GM21717 (cell line): ENCODE results near the gene HOXD11.

Source experiments
- ATAC-seq: cut with Tn5 transposase; IDR thresholded peaks from one replicate; pipeline ENCODE4 v1.9.1; 2021; ENCODE audit warnings: mild to moderate bottlenecking, moderate library complexity; ENCODE audit not compliant: unreplicated experiment

Gene HOXD11

DNA sequence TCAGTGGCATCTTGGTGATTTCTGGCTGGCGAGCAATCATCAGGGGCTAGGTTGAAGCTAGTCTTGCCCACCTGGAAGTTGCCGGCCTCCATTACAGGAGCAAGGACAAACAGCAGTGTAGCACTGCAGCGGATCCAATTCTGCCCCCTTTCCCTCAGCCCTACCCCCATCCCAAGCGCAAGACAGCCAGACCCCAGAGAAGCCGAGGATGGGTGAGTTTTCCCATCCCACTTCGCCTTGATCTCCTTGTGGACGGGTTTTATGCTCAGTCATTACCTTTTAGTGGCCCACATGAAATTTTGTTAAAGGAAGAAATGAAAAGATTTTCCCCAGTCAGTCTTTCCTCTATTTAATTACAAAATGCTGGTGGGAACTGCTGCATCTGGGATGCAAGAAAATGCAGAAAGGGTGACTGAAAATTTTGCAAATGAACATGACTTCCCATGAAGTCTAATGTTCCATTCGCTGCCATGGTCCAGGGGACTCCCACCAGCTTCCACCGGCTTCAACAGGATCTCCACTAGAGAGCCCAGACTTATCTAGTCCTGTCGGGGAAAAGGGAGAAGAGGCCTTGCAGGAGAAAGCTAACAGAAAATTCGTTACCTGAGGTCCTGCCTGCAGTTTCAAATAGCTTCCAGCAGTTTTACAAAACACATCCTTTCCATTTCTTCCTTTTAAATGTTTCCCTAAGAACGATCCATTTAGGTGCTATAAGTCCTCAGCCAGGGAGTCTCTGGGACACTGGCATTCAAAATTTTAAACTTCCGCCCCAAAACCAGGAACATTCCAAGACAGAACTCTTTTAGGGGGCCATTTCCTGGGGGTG is 13.5 kb downstream of the HOXD11 start:
- no peak for ATAC-seq

DNA sequence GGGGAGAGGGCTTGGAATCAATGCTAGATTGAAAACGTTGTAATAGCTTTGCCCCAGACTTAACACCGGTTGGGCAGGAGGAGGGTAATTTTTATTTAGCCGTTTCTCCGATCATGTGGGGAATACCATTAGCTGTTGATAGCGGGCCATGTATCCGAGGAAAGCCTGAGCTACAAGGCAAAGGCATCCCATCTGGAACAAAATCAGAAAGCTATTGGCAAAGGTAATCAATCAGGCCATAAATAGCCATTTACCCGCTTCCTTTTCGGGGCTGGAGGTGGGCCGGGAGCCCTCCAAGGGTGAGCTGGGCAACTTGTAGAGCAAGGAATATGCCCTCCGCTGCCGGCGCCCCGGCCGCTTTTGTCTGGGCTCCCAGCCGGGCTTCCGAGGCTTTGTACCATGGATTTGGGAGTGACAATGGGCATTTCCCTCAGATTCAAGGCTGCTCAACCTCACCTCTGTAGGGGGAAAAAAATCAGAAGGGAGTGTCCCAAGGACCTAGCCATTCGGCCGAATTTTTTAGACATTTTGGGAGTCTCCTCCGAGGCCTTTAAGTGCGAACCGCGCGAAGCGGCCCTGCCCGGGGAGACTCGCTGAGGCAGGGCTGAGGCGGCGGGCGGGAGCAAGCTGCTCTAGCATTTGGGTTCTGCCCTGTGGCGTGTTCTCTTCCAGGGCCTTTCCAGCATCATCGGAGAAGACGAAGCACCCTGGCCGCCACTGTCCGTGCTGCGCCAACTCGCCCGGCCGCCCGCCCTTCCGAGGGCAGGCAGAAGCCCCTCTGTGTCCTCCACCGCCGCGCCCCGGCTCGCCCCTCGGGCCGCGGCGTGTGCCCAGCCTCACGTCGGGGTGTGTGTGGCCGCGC is 14.3 kb downstream of the HOXD11 start:
- no peak for ATAC-seq

DNA sequence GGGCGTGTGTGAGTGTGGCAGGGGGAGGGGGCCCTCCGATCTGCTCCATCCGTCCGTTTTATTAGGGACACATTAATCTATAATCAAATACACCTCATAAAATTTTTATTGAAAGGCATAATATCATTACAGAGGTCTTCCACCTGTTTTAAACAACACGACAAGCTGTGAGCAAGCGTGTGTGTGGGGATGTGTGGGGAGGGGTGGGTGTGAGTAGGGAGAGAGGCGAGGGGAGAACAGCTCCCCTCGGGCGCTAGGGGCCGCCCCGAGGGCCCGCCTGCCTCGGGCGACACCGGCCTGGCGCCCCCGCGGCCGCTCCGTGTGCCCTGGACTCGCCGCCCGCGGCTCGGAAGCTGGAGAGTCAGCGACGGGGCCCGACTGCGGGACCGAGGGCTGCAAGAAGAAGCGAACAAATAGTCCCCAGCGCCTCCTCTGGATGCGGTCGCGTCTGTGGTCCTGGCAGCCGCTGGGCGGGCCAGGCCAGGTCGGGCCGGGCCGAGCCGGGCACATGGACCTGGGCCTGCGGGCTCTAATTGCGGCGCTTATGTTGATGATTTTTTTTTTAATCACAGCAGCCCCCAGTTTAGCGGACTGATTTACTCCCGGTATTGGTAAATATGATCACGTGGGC is 15.1 kb downstream of the HOXD11 start:
- ATAC-seq: no peak

DNA sequence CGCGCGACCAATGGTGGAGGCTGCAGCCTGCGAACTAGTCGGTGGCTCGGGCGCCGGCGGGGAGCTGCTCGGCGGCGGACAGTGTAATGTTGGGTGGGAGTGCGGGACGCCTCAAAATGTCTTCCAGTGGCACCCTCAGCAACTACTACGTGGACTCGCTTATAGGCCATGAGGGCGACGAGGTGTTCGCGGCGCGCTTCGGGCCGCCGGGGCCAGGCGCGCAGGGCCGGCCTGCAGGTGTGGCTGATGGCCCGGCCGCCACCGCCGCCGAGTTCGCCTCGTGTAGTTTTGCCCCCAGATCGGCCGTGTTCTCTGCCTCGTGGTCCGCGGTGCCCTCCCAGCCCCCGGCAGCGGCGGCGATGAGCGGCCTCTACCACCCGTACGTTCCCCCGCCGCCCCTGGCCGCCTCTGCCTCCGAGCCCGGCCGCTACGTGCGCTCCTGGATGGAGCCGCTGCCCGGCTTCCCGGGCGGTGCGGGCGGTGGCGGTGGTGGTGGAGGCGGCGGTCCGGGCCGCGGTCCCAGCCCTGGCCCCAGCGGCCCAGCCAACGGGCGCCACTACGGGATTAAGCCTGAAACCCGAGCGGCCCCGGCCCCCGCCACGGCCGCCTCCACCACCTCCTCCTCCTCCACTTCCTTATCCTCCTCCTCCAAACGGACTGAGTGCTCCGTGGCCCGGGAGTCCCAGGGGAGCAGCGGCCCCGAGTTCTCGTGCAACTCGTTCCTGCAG is 15.8 kb downstream of the HOXD11 start, which contains the start of gene HOXD9:
HOXD9 (plus strand) TSS at position 37 of the 728 bp plus-strand sequence; CDS start at position 87, 50 bp downstream.
- no peak for ATAC-seq

DNA sequence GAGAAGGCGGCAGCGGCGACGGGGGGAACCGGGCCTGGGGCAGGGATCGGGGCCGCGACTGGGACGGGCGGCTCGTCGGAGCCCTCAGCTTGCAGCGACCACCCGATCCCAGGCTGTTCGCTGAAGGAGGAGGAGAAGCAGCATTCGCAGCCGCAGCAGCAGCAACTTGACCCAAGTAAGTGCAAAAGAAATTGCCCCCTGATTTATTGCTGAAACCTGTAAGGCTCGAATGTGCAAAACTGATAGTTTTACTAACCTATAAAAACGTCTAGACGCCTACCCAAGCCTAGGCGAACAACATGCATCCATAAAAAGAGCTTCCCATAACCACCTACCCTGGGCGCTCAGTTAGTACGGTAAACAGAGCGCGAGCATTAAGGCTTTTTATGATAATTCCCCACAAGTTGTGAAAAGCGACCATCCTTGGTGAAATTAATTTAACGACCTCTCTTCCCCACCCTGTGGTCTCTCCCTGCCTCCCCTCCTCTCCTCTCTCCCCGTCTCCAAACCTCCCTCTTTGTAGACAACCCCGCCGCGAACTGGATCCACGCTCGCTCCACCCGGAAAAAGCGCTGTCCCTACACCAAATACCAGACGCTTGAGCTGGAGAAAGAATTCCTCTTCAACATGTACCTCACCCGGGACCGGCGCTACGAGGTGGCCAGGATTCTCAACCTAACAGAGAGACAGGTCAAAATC is 16.5 kb downstream of the HOXD11 start:
- no peak for ATAC-seq

DNA sequence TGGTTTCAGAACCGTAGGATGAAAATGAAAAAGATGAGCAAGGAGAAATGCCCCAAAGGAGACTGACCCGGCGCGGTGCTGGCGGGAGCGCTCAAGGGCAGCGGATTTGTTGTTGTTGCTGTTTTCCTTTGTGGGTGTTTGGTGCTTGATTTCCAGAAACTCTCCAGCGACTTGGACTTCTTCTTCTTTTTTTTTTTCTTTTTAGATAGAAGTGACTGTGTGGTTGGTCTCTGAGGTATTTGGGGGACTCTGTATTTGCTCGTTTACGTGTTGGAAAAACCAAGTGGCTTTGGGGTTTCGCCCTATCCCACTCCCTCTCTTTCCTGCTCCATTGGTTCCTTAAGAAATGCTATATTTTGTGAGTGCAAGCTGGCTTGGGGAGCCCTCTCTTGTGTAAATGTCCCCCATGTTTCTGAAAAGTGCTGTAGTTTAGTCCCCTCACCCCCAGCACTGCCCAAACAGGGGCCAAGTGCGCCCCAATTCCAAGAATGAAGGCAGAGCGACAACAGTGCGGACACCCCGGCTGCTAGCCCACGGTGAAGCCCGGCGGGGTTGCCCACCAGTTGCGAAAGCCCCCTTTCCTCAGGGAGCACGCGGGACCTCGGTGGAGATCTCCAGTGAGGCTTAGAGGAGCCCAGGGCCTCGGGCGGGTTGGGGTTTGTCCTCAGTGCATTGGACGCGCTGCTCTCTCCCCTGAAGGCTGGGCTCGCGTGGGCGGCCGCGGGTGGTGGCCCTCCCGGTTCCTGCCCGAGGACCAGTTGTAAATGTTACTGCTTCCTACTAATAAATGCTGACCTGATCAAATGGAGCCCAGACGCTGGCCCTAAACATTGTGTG is 17.2 kb downstream of the HOXD11 start:
- no peak for ATAC-seq

DNA sequence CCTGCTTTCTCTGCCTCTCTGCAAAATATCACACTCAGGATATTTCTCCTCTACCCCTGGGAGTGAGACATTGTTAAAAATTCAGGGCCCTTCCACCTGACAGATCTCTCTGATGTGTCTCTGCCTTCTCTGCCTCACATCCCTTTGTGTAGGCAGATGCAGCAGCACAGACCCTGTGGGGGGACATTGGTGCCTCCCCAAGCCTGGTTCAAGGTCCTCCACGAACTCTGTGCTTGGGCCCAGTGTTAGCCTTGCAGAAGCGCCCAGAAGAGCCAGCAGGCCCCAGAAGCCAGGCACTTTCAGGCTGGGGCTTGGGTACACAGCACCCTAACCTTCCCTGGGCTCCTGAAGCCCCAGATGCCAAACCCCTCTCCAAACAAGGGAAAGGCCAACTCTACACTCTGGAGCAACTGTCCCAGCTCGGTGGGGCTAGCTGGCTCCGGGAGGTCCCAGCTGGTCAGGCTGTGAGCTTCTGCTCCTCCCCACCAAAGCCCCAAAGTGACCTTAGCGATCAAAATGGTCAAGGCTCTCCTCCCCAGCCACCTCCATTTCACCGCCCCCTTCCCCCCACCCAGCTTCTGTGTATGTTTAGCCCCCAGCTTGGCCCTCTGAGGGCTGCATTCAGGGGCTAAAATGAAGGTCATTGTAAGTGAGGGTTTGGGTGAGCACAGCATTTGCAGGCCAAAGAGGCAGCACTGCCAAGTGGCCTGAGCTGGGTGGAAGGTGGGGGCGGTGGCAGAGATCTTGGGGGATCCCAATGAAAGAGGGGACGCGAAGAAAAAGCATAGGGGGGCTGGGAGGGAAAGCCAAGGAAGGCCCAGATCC is 18.1 kb downstream of the HOXD11 start:
- ATAC-seq: no peak

DNA sequence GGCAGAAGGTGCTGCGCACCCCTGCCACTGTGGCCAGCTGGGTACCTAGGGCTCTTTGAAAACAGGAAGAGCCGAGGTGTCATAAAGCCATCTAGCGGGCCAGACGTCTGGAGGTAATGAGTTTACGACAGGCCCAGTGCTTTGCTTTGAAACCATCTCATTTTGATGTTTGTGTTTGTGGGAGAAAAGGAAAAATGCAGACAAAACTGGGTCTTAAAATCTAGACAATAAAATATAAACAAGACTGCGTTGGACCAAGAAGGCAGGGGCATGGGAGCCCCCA is 18.6 kb downstream of the HOXD11 start:
- ATAC-seq: no peak

DNA sequence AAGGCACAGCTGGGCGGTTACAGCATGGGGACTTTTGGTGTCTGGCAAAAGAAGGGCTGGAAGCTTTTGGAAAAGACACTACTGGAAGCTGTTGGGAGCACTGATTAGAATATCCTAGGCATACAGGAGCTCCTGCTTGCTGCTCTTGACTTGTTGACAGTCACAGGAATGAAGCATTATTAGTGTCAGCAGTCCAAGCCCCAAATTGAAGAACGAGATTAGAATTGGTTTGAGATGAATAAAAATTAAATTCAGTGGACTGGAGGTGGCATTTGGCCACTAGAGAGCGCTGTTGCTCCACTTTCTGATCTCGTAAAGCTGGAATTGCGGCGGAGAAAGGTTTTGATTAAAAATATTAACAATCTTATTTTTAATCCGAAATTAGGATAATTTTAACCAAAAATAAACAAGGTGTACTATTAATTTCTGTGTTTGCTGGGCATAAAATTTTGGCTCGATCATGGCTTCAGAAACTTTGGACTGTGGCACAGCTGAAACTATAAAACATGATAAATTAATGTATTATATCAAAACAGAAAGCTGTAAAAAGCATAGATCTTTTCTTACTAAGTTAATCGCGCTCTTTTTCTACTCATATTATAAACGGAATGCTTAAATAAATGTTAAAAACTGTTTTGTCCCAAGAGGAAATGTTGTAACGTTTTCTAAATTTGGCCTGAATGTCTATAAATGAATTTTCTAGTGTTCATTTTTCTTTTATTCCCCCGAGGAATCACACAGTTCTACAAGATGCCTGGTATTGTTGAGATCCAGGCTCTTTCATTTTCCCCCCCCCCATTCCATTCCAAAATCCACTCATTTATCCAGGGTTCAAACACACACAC is 20.1 kb downstream of the HOXD11 start:
- no peak for ATAC-seq

DNA sequence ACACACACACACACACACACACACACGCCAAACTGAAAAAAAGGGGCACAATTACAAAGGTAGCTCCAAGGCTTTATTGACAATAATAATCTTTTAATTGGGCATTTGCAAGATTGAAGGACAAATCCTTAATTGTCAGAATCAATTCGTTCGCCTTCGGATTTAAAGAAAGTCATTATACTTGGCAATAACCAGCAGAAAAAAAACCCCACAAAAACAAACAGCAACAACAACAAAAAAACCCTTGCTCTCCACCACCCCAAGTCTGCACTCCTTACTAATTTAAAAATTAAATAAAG is 20.6 kb downstream of the HOXD11 start:
- no peak for ATAC-seq

DNA sequence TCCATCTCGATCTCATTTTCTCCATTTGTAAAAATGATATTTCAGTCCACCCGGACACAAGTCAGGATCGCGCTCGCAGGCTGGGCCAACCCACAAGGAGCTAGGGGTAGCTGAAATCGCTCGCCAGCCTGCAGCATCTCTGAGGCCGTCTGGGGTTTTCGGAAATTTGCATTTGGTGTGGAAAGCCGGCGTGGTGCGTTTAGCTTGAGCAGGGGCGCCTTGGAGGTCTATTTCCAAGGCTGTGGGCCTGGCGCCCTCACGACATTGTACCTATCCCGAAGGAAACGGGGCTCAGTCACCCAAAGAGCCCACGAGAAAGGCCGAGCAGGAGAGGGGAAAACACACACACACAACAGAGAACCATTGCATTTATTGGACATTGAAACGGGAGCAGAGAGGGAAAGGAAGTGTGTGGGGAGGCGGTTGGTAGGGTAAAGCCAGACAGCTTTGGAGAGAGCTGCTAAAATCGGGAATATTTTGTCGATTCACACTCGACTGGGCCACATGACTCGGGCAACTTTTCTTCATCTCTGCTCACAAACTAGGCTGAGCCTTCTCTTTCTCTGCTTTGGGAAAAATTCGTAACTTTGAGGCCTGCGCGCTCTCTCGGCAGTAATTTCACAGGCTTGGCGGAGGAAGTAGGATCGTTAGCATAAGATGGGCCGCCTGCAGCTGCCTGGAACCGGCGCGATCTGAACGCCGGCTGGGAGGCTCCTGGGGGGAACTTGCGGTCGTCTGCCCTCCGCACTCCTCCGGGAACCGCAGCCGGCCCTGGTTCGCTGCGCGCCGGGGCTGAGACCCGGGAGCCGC is 21.3 kb downstream of the HOXD11 start:
- no peak for ATAC-seq

DNA sequence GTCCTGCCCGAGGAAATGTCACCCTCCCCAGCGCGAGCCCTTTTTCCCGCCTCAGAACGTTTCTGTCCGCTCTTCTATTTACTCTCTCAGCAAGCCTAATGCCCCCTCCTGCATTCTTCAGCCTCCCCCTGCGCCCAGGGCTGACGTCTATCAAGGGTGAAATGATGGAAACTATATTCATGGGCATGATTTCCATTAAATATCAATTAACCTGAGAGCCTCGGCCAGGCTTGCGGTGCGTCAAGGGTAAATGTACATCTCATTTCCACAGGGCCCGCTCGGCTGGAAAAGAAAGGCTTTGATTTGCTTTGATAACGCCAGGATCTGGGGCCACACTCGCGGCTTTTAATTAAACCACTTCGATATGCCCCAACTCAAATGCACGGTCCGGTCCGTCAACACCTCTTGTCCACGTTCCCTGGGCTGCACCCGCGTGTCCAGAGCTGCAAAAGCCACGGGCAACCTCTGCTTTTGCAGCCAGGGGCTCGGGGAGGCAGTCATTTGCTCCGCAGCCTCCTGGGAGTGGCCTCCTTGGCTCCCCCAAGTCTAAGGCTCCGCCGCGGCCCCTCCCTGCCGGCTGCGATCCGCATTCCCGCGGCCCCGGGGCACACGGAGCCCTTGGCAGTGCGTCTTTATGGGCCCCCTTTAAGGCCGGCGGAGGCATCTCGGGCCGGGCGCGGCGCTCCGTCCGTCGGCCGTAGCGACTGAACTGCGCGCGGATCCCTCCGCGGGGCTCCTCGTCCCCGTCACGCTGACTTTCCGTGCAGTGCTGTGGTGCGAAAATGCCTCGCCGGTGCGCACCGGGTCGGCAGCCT is 22.1 kb downstream of the HOXD11 start, which contains the start of gene HOXD8:
HOXD8 (plus strand) TSS at position 724 of the 815 bp plus-strand sequence. CDS start 662 bp downstream, outside the sequence.
- ATAC-seq: no peak

DNA sequence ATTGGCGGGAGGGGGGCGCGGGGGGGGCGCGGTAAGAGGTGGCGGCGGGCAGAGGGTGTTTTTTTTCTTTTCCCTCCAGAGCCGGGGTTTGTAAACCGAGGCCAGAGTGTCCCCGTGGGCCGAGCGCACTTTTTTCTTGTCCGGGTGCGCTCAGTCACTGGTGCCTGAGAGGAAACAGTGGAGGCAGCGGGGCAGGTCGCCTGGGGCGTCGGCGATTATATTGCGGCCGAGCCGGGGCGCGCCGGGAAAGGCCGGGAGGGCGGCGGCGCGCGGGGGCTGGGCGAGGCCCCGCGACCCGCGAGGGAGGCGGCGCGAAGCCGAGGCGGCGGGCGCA is 22.7 kb downstream of the HOXD11 start:
- no peak for ATAC-seq

DNA sequence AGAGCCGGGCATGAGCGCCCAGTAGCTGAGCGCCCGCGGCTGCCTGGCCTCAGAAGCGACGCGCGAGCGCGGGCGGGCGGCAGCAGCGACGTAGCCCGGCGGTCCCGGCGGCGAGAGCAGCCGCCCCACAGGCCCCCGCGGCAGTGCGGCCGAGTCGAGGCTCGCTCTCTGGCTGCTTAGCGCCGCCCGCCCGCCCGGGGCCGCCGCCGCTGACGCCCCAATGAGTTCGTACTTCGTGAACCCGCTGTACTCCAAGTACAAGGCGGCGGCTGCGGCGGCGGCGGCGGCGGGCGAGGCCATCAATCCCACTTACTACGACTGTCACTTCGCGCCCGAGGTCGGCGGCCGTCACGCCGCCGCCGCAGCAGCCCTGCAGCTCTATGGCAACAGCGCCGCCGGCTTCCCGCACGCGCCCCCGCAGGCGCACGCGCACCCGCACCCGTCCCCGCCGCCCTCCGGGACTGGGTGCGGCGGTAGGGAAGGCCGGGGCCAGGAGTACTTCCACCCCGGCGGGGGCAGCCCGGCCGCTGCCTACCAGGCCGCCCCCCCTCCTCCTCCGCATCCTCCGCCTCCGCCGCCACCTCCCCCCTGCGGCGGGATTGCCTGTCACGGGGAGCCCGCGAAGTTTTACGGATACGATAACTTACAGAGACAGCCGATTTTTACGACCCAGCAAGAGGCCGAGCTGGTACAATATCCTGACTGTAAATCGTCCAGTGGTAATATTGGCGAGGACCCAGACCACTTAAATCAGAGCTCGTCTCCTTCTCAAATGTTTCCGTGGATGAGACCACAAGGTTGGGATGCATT is 23.3 kb downstream of the HOXD11 start:
- no peak for ATAC-seq
